CD8-positive, alpha-beta memory T cell (primary cell): ENCODE results near the gene ANKRD55. TPM values are rescaled to one million over a fixed set of nuclear protein-coding genes. Genes with fewer than 3 reads are reported as not detected.
"Not testable (repeated sequence)": the region's sequence is repeated elsewhere in the genome, so short reads cannot be mapped to it uniquely, and the experiment has no call there.

Experiments used
- CTCF ChIA-PET: fragments of 350-600 bp; sonication (Branson Sonifier 250); formaldehyde crosslinking; loops from one replicate; lab custom pipeline; 2021; ENCODE audit warnings: antibody characterized with exemption; lab: Charles Lee
- POLR2A ChIA-PET: fragments of 350-600 bp; sonication (Branson Sonifier 250); formaldehyde crosslinking; loops from one replicate; lab custom pipeline; 2021; ENCODE audit warnings: antibody characterized with exemption; lab: Charles Lee
- DNase-seq, 5 donors: peaks; one replicate each; pipeline versions ENCODE4 v3.0.0 to v3.0.0-alpha.2; 2020 to 2022; ENCODE audit warnings: mixed read lengths in 1 of 5
- H3K27ac ChIP-seq: one replicate; pipeline ENCODE4 v1.7.0; 2013; ENCODE audit warnings: low read depth, mild to moderate bottlenecking, low read length, moderate library complexity
- H3K27me3 ChIP-seq: 2 replicates; pipeline ENCODE4 v1.7.0; 2013; ENCODE audit warnings: low read length, mild to moderate bottlenecking; ENCODE audit not compliant: insufficient read depth, poor library complexity, severe bottlenecking
- H3K36me3 ChIP-seq: 2 replicates; pipeline ENCODE4 v1.7.0; 2013; ENCODE audit warnings: mild to moderate bottlenecking, low read length, moderate library complexity; ENCODE audit not compliant: insufficient read depth
- H3K4me1 ChIP-seq: 2 replicates; pipeline ENCODE4 v1.7.0; 2013; ENCODE audit warnings: mild to moderate bottlenecking, low read length, moderate library complexity; ENCODE audit not compliant: insufficient read depth
- H3K4me3 ChIP-seq: 2 replicates; pipeline ENCODE4 v1.7.0; 2013; ENCODE audit warnings: mild to moderate bottlenecking, low read length
- H3K9me3 ChIP-seq: 2 replicates; pipeline ENCODE4 v1.7.0; 2013; ENCODE audit warnings: mild to moderate bottlenecking, low read length
- H3K27ac Mint-ChIP-seq, 8 donors: one replicate each; pipeline ENCODE4 v1.8.0; 2020 to 2021; ENCODE audit warnings: mixed read lengths in 8 of 8, mild to moderate bottlenecking in 6 of 8, inconsistent platforms in 3 of 8, moderate library complexity in 3 of 8
- H3K27me3 Mint-ChIP-seq, 2 donors: one replicate each; pipeline ENCODE4 v1.8.0; 2020 to 2021; ENCODE audit warnings: mixed read lengths in 2 of 2, mild to moderate bottlenecking in 1 of 2, moderate library complexity in 1 of 2
- H3K36me3 Mint-ChIP-seq, 3 donors: one replicate each; pipeline ENCODE4 v1.8.0; 2020 to 2021; ENCODE audit warnings: mixed read lengths in 3 of 3, inconsistent platforms in 1 of 3, mild to moderate bottlenecking in 1 of 3
- H3K4me1 Mint-ChIP-seq, 3 donors: one replicate each; pipeline ENCODE4 v1.8.0; 2020 to 2021; ENCODE audit warnings: mixed read lengths in 3 of 3, inconsistent platforms in 1 of 3, mild to moderate bottlenecking in 1 of 3
- H3K4me3 Mint-ChIP-seq, 7 donors: one replicate each; pipeline ENCODE4 v1.8.0; 2020 to 2021; ENCODE audit warnings: mixed read lengths in 7 of 7, mild to moderate bottlenecking in 6 of 7, moderate library complexity in 4 of 7, inconsistent platforms in 2 of 7
- H3K9me3 Mint-ChIP-seq, 5 donors: one replicate each; pipeline ENCODE4 v1.8.0; 2020 to 2022; ENCODE audit warnings: mixed read lengths in 5 of 5, mild to moderate bottlenecking in 3 of 5, moderate library complexity in 2 of 5, inconsistent platforms in 1 of 5
- polyA plus RNA-seq: library from polyadenylated mRNA; unstranded; fragments of 300-500 nt; fragmentation: Illumina TruSeq; gene quantifications from one replicate; pipeline ENCODE4 v1.2.3, GENCODE V29; 2021
- total RNA-seq, 2 experiments: library from RNA; stranded (reverse); gene quantifications; one replicate each; pipeline ENCODE4 v1.2.3, GENCODE V29; 2021

The ANKRD55 gene
- total and polyA plus RNA-seq, 3 experiments from 2014 or later, result not detected

DNA sequence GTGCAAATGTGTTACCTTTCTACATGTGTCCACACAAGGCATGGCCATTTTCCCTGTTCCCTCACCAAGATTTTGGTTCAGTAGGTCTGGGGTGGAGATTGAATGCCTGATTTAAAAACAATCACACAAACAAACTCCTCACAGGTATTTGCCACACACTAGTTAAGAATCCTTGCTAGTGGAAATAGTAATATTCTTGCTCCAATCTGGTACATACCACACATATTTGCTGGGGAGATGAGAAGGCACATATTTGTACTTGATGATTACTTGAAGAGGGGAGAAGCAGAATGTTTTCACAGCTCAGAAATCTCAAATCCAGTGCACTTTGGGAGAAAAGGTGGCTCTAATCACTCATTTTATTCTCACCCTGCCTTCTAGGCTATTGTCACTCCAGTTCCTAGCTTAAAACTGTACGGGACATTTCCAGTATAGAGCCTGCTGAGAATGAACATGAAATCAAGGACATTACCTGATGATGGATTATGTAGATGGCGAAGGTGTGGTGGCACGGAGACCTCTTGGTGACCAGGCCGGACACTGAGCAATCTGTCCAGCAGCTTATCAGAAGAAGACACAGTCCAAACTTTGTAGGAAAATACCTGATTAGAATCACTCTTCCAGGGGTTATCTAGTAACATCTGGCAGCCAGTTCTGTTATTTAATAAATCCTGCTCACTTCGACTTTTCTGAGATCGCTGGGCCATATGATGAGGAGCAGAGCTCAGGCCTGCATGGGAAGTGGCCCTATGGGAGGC lies 122.3 kb downstream of the ANKRD55 start:
- no peaks in the 10 kb centered on the region for H3K36me3 ChIP-seq
- peaks cover 2 to 3% of the 10 kb centered on the region in 2 donors for H3K27me3 Mint-ChIP-seq
- ChIA-PET CTCF (no interaction called here), POLR2A (no interaction called here)
- no peak overlapping the region for H3K4me3 Mint-ChIP-seq
- peaks cover 23% of the 10 kb centered on the region for H3K4me1 ChIP-seq
- no peaks in the 10 kb centered on the region for H3K9me3 ChIP-seq
- H3K36me3 Mint-ChIP-seq, result no peaks in the 10 kb centered on the region
- no peaks in the 10 kb centered on the region for H3K4me1 Mint-ChIP-seq
- no peak overlapping the region for H3K4me3 ChIP-seq
- no peak for DNase-seq
- no peaks in the 10 kb centered on the region for H3K9me3 Mint-ChIP-seq
- no peak overlapping the region for H3K27ac Mint-ChIP-seq
- no peaks in the 10 kb centered on the region for H3K27me3 ChIP-seq
- H3K27ac ChIP-seq, result no peak overlapping the region

DNA sequence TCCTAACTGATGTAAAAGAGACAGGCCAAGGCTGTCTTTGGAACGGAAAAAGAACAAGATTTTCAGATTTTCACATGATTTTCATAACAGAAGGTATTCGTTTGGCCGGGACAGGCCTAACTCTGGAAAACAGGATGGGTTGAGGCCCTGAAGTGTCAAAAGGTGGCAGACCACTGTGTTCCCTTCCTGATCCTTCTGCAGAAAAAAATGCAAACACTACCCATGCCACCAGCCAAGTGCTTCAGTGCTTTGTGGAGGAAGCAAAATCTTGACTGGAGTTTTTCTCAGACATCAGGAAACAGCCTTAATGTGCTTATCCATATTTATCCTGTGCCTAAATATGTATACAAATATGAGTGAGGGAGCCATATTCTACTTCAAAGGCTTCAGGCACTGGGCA lies 124.9 kb downstream of the ANKRD55 start:
- Histone ChIP-seq H3K27me3 (no peaks in the 10 kb centered on the region), H3K9me3 (no peaks in the 10 kb centered on the region), H3K36me3 (no peaks in the 10 kb centered on the region), H3K4me1 (peaks cover 37% of the 10 kb centered on the region), H3K27ac (no peak overlapping the region), H3K4me3 (no peak overlapping the region)
- ChIA-PET POLR2A (no interaction called here), CTCF (interaction anchor here (1.2 kb wide), 1 partner anchor 13 kb away, joined by 3 read pairs; no protein-coding TSS in a partner anchor)
- H3K27ac Mint-ChIP-seq, result no peak overlapping the region
- no peaks in the 10 kb centered on the region for H3K9me3 Mint-ChIP-seq
- no peak overlapping the region for H3K4me3 Mint-ChIP-seq
- no peak for DNase-seq
- H3K36me3 Mint-ChIP-seq, result no peaks in the 10 kb centered on the region
- H3K27me3 Mint-ChIP-seq, result peaks cover 7 to 8% of the 10 kb centered on the region in 2 donors
- no peaks in the 10 kb centered on the region for H3K4me1 Mint-ChIP-seq

DNA sequence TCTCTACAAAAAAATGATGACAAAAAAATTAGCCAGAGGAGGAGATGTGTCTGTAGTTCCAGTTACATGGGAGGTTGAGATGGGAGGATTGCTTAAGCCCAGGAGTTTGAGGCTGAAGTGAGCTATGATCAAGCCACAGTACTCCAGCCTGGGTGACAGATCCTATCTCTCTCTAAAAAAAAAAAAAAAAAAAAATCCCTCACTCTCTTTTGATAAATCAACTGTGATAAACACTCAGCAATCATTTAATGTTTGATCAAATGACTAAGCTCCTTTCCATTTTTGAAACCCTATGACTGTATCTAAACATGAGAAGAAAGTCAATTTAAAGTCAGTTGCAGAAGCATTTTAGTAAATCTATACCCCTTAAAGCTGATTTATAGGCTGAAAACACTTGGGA lies 126.3 kb downstream of the ANKRD55 start:
- Mint-ChIP-seq H3K27ac (no peak overlapping the region), H3K36me3 (no peaks in the 10 kb centered on the region), H3K9me3 (no peaks in the 10 kb centered on the region), H3K27me3 (peaks cover 7 to 9% of the 10 kb centered on the region in 2 donors), H3K4me3 (no peak overlapping the region), H3K4me1 (peaks cover 0 to 6% (median 1%) of the 10 kb centered on the region in 3 donors)
- ChIA-PET CTCF (interaction anchor here (1.2 kb wide), 1 partner anchor 12 kb away, joined by 3 read pairs; no protein-coding TSS in a partner anchor), POLR2A (no interaction called here)
- Histone ChIP-seq H3K36me3 (no peaks in the 10 kb centered on the region), H3K4me3 (no peak overlapping the region), H3K27me3 (no peaks in the 10 kb centered on the region), H3K27ac (no peak overlapping the region), H3K4me1 (peaks cover 51% of the 10 kb centered on the region), H3K9me3 (no peaks in the 10 kb centered on the region)
- no peak for DNase-seq

DNA sequence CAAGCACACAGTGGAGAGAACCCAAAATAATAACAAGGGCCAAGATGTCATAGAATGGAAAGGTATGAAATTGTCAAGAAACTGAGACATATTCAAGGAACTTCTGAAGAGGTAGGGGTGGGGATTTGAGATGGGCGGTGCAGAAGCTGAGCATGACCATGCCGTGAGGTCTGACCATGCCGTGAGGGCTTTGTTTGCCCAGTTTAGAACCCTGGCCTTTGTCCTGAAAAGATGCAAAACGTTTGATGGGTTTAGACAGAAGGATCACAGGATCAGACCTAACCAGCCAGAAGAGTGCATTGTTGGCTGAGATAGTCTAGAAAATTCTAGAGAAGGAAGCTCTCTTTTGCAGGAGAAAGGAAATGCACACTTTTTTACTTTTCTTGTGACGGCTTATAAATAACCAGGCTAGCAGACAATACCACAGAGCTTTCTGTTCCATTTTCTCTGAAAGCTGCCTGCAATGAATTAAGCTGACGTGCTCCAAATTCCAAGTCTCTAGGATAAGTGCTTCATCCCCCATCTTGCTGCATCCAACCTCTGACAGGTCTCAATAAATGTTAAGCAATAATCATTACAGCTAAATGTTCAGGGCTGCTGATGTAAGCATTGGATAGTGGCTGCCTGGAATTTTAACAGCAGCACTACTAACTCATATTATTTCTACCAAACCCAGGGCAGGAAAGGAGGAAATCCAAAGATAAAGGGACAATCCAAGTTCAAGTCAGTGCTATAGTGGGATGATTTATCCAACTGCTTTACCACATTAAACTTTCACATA lies 127.4 kb downstream of the ANKRD55 start:
- no peak overlapping the region for H3K27ac ChIP-seq
- CTCF ChIA-PET, result no interaction called here
- no peaks in the 10 kb centered on the region for H3K9me3 Mint-ChIP-seq

DNA sequence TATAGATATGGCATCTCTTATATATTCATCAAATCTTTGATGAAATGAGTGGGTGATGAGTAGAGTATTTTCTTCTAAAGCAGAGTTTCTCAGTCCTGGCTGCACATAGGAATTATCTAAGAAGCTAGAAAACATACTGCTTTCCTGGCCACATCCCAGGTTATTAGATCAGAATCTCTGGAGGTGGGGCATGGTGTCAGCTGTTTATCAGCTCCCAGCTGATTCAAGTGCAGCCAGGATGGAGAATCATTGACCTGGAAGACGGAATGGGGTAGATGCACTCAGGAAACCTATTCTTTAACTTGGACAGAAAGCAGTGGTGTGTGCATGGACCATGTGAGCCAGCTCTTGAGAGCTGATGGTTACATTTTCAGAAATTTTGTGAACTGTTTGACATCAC lies 130.2 kb downstream of the ANKRD55 start:
- H3K9me3 Mint-ChIP-seq, result no peaks in the 10 kb centered on the region
- no peak overlapping the region for H3K4me3 Mint-ChIP-seq
- no peak overlapping the region for H3K27ac ChIP-seq
- no peaks in the 10 kb centered on the region for H3K27me3 ChIP-seq
- peaks cover 83% of the 10 kb centered on the region for H3K4me1 ChIP-seq
- no peaks in the 10 kb centered on the region for H3K9me3 ChIP-seq
- no peak for DNase-seq
- ChIA-PET POLR2A (no interaction called here), CTCF (no interaction called here)
- no peak overlapping the region for H3K27ac Mint-ChIP-seq
- H3K4me3 ChIP-seq, result no peak overlapping the region
- peaks cover 7 to 9% of the 10 kb centered on the region in 2 donors for H3K27me3 Mint-ChIP-seq
- H3K36me3 Mint-ChIP-seq, result peaks cover 0 to 2% (median 0%) of the 10 kb centered on the region in 3 donors
- H3K36me3 ChIP-seq, result no peaks in the 10 kb centered on the region
- H3K4me1 Mint-ChIP-seq, result peaks cover 1 to 20% (median 5%) of the 10 kb centered on the region in 3 donors

More for the DNA sequence above, 127.4 kb downstream of the ANKRD55 start:
- no peaks in the 10 kb centered on the region for H3K36me3 ChIP-seq
- Mint-ChIP-seq H3K4me1 (peaks cover 0 to 11% (median 1%) of the 10 kb centered on the region in 3 donors), H3K4me3 (no peak overlapping the region), H3K27me3 (peaks cover 7 to 9% of the 10 kb centered on the region in 2 donors), H3K36me3 (no peaks in the 10 kb centered on the region), H3K27ac (no peak overlapping the region)
- H3K4me3 ChIP-seq, result no peak overlapping the region
- DNase-seq, result no peak
- POLR2A ChIA-PET, result no interaction called here
- peaks cover 62% of the 10 kb centered on the region for H3K4me1 ChIP-seq
- no peaks in the 10 kb centered on the region for H3K9me3 ChIP-seq
- no peaks in the 10 kb centered on the region for H3K27me3 ChIP-seq

DNA sequence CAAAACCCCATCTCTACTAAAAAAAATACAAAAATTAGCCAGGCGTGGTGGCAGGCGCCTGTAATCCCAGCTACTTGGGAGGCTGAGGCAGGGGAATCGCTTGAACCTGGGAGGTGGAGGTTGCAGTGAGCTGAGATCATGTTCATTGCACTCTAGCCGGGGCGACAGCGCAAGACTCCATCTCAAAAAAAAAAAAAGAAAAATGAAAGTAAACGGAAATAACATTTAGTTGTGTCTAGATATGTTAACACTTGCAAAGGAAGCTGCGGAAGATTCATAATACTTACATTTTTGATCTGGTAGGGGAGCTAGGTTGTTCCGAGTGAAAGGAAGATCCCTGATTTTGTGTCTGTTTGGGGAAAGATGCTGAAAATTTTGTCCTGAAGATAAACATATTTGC lies 130.9 kb downstream of the ANKRD55 start:
- CTCF ChIA-PET, result not testable (repeated sequence)

DNA sequence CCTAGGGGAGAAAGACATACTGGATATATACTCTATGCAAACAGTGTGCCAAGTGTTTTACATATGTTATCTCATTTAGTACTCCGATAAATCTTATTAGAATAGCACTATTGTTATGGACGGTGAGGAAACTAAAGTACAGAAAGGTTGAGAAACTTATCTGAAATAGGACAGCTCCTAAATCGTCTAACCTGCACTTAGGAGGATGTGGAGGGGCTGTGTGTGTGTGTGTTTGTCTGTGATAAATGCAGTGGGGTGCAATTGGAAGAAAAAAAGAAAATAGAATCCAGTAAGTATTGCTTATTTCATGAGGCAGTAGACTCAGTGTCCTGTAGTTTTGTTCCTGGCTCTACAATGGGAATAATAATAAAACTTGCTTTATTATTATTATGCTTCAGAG lies 131.9 kb downstream of the ANKRD55 start:
- peaks cover 7% of the 10 kb centered on the region in 2 donors for H3K27me3 Mint-ChIP-seq
- H3K4me3 ChIP-seq, result no peak overlapping the region
- H3K9me3 ChIP-seq, result no peaks in the 10 kb centered on the region
- DNase-seq, result no peak
- H3K4me3 Mint-ChIP-seq, result no peak overlapping the region
- POLR2A ChIA-PET, result no interaction called here
- H3K36me3 Mint-ChIP-seq, result peaks cover 0 to 2% (median 0%) of the 10 kb centered on the region in 3 donors
- H3K4me1 Mint-ChIP-seq, result peaks cover 1 to 20% (median 5%) of the 10 kb centered on the region in 3 donors
- H3K27me3 ChIP-seq, result no peaks in the 10 kb centered on the region
- no peak overlapping the region for H3K27ac Mint-ChIP-seq
- no peaks in the 10 kb centered on the region for H3K36me3 ChIP-seq
- H3K27ac ChIP-seq, result no peak overlapping the region
- no peaks in the 10 kb centered on the region for H3K9me3 Mint-ChIP-seq
- H3K4me1 ChIP-seq, result peaks cover 80% of the 10 kb centered on the region
- CTCF ChIA-PET, result no interaction called here

More for the DNA sequence above, 130.9 kb downstream of the ANKRD55 start:
- H3K4me1 ChIP-seq, result peaks cover 83% of the 10 kb centered on the region
- POLR2A ChIA-PET, H3K27ac ChIP-seq, H3K36me3 Mint-ChIP-seq, H3K9me3 Mint-ChIP-seq, H3K36me3 ChIP-seq, H3K9me3 ChIP-seq, H3K27me3 Mint-ChIP-seq, H3K27me3 ChIP-seq: not testable (repeated sequence)
- Mint-ChIP-seq H3K4me3 (peak overlapping the region in 6 of 7 donors; percentile 1 to 79 (median 40)), H3K4me1 (peaks cover 1 to 20% (median 5%) of the 10 kb centered on the region in 3 donors), H3K27ac (peak overlapping the region in 2 of 8 donors; percentile 73 to 75)
- DNase-seq, result peak in 1 of 5 donors; percentile 5
- peak overlapping the region; percentile 45 for H3K4me3 ChIP-seq
